B cell (primary cell): ENCODE results near the gene TRIM66.

Experiments used
- EZH2 ChIP-seq: IDR thresholded peaks from 2 replicates; pipeline ENCODE4 v1.6.1; 2012; ENCODE audit warnings: borderline replicate concordance, low read depth, mild to moderate bottlenecking, moderate library complexity, low read length; ENCODE audit not compliant: insufficient read depth, poor library complexity, severe bottlenecking
- TF ChIP-seq, protein P1 (sequence below): fragments of 200-600 bp; IDR thresholded peaks from one replicate; pipeline ENCODE4 v1.8.0; 2022; ENCODE audit warnings: antibody characterized with exemption, mild to moderate bottlenecking

DNA sequence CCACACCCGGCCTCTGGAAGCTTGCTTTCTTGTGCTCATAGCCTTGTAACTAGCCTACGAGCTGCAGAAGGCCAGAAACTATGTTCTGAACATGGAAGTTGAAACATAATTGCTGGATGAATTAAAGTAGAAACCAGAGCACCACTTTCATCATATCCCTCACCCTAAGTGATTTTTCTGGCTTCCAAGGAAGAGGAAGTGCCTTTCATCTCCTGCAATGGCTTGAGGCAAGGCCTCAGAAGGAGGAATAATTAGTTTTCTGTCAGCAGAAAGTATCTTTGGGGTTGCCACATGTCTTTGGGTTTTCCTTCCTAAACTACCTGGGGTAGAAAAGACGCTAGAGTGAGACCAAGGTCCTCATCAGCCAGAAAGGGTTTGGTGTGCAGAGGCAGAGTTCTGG, 14.6 kb upstream of the TRIM66 start:
- TF ChIP-seq, protein P1, sequence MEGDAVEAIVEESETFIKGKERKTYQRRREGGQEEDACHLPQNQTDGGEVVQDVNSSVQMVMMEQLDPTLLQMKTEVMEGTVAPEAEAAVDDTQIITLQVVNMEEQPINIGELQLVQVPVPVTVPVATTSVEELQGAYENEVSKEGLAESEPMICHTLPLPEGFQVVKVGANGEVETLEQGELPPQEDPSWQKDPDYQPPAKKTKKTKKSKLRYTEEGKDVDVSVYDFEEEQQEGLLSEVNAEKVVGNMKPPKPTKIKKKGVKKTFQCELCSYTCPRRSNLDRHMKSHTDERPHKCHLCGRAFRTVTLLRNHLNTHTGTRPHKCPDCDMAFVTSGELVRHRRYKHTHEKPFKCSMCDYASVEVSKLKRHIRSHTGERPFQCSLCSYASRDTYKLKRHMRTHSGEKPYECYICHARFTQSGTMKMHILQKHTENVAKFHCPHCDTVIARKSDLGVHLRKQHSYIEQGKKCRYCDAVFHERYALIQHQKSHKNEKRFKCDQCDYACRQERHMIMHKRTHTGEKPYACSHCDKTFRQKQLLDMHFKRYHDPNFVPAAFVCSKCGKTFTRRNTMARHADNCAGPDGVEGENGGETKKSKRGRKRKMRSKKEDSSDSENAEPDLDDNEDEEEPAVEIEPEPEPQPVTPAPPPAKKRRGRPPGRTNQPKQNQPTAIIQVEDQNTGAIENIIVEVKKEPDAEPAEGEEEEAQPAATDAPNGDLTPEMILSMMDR: no peak
- TF ChIP-seq EZH2: no peak
